Measurements from ENCODE around the gene SH2D1B.

GRCh38 chr1:162389971-162390370 is 22.0 kb downstream of the SH2D1B start:
- TF ChIP-seq CTCF (IDR thresholded peaks at IDR 0.05), result no peak
- no peak for TF ChIP-seq POLR2A (IDR thresholded peaks at IDR 0.05)
- no peak for TF ChIP-seq EP300 (IDR thresholded peaks at IDR 0.05)
